ENCODE results near the gene MKRN2OS. TPM values are rescaled to one million over a fixed set of nuclear protein-coding genes. Genes with fewer than 3 reads are reported as not detected.

Gene MKRN2OS
- total RNA-seq, 1 experiment from 2014 or later: not detected

DNA sequence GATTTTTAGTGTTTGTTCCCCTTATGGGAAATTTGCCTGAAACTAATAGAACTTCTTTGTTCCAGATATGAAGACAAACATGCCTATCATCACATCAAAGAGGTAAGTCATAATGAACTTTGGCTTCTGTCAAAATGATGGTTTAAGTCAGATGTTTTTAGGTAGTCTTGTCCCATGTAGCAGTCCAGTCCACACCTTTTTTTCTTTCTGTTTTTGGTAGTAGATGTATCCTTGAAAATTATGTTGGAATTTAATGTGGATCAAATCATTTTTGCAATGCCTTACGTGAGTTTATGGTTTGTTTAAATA is 48.9 kb downstream of the MKRN2OS start:
- no peaks in the 10 kb centered on the region for H3K4me1 ChIP-seq (ENCODE audit: insufficient read depth, low read length, poor library complexity, severe bottlenecking)
- no peak for DNase-seq (ENCODE audit: low spot score)
- intact Hi-C loops (cut with micrococcal nuclease; ENCODE audit: unreplicated experiment): no loop called here
- no peaks in the 10 kb centered on the region for H3K9me3 ChIP-seq (ENCODE audit: low read depth, low read length, poor library complexity, severe bottlenecking)
- BruUV-seq (replicated peaks): no TSS peak
- TF ChIP-seq, protein P1, sequence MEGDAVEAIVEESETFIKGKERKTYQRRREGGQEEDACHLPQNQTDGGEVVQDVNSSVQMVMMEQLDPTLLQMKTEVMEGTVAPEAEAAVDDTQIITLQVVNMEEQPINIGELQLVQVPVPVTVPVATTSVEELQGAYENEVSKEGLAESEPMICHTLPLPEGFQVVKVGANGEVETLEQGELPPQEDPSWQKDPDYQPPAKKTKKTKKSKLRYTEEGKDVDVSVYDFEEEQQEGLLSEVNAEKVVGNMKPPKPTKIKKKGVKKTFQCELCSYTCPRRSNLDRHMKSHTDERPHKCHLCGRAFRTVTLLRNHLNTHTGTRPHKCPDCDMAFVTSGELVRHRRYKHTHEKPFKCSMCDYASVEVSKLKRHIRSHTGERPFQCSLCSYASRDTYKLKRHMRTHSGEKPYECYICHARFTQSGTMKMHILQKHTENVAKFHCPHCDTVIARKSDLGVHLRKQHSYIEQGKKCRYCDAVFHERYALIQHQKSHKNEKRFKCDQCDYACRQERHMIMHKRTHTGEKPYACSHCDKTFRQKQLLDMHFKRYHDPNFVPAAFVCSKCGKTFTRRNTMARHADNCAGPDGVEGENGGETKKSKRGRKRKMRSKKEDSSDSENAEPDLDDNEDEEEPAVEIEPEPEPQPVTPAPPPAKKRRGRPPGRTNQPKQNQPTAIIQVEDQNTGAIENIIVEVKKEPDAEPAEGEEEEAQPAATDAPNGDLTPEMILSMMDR (conservative IDR thresholded peaks at IDR 0.05; ENCODE audit: low read depth, low read length): no peak
- no peak overlapping the region for H3K27ac ChIP-seq (ENCODE audit: low read depth, low read length, poor library complexity, severe bottlenecking)
- H3K27me3 ChIP-seq (replicated peaks; ENCODE audit: insufficient read depth, low read depth, low read length, poor library complexity): no peaks in the 10 kb centered on the region
- ChIA-PET CTCF (interaction anchor here (0.5 kb wide), 1 partner anchor 82 kb away, joined by 10 read pairs; no protein-coding TSS in a partner anchor), POLR2A (ENCODE audit: low non-redundant PET) (no interaction called here)
- no peak overlapping the region for H3K4me3 ChIP-seq (ENCODE audit: low read depth, low read length, poor library complexity, severe bottlenecking)
- H3K36me3 ChIP-seq (ENCODE audit: insufficient read depth, low read length, poor library complexity, severe bottlenecking): peaks cover 62% of the 10 kb centered on the region

DNA sequence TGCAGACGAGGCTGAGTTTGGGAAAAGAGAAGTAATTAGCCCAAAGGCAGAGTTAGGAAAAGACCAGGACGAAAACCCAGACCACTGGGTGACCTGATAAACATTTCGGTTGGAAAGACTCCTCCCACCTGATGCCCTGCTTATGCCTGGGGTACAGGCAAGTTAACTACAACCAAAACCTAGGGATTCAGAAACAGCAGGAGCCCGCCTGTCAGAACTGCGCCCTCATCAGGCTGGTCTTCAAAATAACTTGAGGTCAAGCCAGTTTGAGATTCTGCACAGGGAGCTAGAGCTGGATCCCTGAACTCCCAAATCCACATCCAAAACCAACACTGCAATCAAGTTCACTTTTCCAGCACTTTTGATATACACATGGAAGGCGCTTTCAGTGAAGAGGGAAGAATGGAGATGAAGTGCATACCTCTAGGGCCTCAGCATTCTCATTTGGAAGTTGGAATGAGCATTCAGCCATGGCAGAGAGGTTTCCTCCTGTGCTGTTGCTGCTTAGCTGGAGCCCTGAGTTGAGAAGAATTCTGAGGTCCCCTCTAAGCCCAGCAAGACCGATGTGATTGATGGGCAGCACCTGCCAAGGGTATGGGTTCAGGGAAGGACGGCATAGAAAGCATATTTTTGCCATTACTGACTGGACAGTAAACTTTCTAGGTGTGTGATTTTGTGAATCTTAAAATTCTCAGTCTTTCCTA is 49.4 kb downstream of the MKRN2OS start:
- intact Hi-C loops (cut with micrococcal nuclease; ENCODE audit: unreplicated experiment): no loop called here
- Histone ChIP-seq H3K27ac (ENCODE audit: low read depth, low read length, poor library complexity, severe bottlenecking) (no peak overlapping the region), H3K9me3 (ENCODE audit: low read depth, low read length, poor library complexity, severe bottlenecking) (no peaks in the 10 kb centered on the region), H3K27me3 (replicated peaks; ENCODE audit: insufficient read depth, low read depth, low read length, poor library complexity) (no peaks in the 10 kb centered on the region), H3K4me1 (ENCODE audit: insufficient read depth, low read length, poor library complexity, severe bottlenecking) (no peaks in the 10 kb centered on the region), H3K4me3 (ENCODE audit: low read depth, low read length, poor library complexity, severe bottlenecking) (no peak overlapping the region), H3K36me3 (ENCODE audit: insufficient read depth, low read length, poor library complexity, severe bottlenecking) (peaks cover 57% of the 10 kb centered on the region)
- TF ChIP-seq, protein P1 (conservative IDR thresholded peaks at IDR 0.05; ENCODE audit: low read depth, low read length): peak; percentile 33; the same call in 1 of the 2 replicates
- no peak for TF ChIP-seq EZH2 (IDR thresholded peaks at IDR 0.05; ENCODE audit: borderline replicate concordance, low read depth, low read length, poor library complexity, severe bottlenecking)
- CTCF ChIA-PET: interaction anchor here (0.5 kb wide), 1 partner anchor 83 kb away, joined by 10 read pairs; no protein-coding TSS in a partner anchor
- POLR2A ChIA-PET (ENCODE audit: low non-redundant PET): no interaction called here
- BruUV-seq (replicated peaks): no TSS peak
- DNase-seq (ENCODE audit: low spot score): peak; percentile 15

DNA sequence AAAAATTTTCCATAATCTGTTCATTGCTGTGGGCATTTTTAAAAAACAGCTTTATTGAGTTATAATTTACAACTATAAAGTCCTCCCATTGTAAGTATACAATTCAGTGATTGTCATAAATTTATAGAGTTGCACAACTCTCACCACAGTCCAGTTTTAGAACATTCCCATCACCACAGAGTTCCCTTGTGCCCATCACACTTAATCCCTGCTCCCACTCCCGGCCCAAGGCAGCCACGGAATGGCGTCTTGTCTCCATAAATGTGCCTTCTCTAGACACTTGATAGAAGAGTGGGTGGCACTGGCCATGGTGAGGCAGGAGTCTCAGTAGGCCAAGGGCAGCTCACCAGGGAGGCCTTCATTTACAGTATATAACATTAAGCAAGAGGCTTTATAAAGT is 54.8 kb downstream of the MKRN2OS start:
- peaks cover 31% of the 10 kb centered on the region for H3K36me3 ChIP-seq (ENCODE audit: insufficient read depth, low read length, poor library complexity, severe bottlenecking)
- no peak for DNase-seq (ENCODE audit: low spot score)
- TF ChIP-seq EZH2 (IDR thresholded peaks at IDR 0.05; ENCODE audit: borderline replicate concordance, low read depth, low read length, poor library complexity, severe bottlenecking): no peak
- TF ChIP-seq, protein P1 (conservative IDR thresholded peaks at IDR 0.05; ENCODE audit: low read depth, low read length): no peak
- H3K27ac ChIP-seq (ENCODE audit: low read depth, low read length, poor library complexity, severe bottlenecking): no peak overlapping the region
- intact Hi-C loops (cut with micrococcal nuclease; ENCODE audit: unreplicated experiment): no loop called here
- no peaks in the 10 kb centered on the region for H3K9me3 ChIP-seq (ENCODE audit: low read depth, low read length, poor library complexity, severe bottlenecking)
- CTCF ChIA-PET: no interaction called here
- H3K27me3 ChIP-seq (replicated peaks; ENCODE audit: insufficient read depth, low read depth, low read length, poor library complexity): no peaks in the 10 kb centered on the region
- no peak overlapping the region for H3K4me3 ChIP-seq (ENCODE audit: low read depth, low read length, poor library complexity, severe bottlenecking)
- POLR2A ChIA-PET (ENCODE audit: low non-redundant PET): no interaction called here
- H3K4me1 ChIP-seq (ENCODE audit: insufficient read depth, low read length, poor library complexity, severe bottlenecking): peaks cover 4% of the 10 kb centered on the region
- no TSS peak for BruUV-seq (replicated peaks)

Data from A673 (cell line).